ENCODE results near the gene SMAD5. TPM values are rescaled to one million over a fixed set of nuclear protein-coding genes. Genes with fewer than 3 reads are reported as not detected.

SMAD5 gene
- total RNA-seq, 1 donor from 2014 or later = 40.1 TPM

GRCh38 chr5:136159457-136159856, 26.8 kb downstream of the SMAD5 start:
- no peak for TF ChIP-seq CTCF (IDR thresholded peaks at IDR 0.05; ENCODE audit: insufficient read depth, low read length, poor library complexity, severe bottlenecking)
- Histone ChIP-seq H3K4me3 (ENCODE audit: low read depth, low read length) (no peak overlapping the region), H3K36me3 (ENCODE audit: control insufficient read depth, insufficient read depth, low read length) (no peaks in the 10 kb centered on the region), H3K27me3 (ENCODE audit: control insufficient read depth, insufficient read depth, low read length) (no peaks in the 10 kb centered on the region)
- DNase-seq (ENCODE audit: low read depth) = no peak

GRCh38 chr5:136162008-136162407, 29.4 kb downstream of the SMAD5 start:
- no peaks in the 10 kb centered on the region for H3K27me3 ChIP-seq (ENCODE audit: control insufficient read depth, insufficient read depth, low read length)
- no peak overlapping the region for H3K4me3 ChIP-seq (ENCODE audit: low read depth, low read length)
- H3K36me3 ChIP-seq (ENCODE audit: control insufficient read depth, insufficient read depth, low read length) = no peaks in the 10 kb centered on the region
- no peak for TF ChIP-seq CTCF (IDR thresholded peaks at IDR 0.05; ENCODE audit: insufficient read depth, low read length, poor library complexity, severe bottlenecking)
- DNase-seq (ENCODE audit: low read depth) = no peak

DNA sequence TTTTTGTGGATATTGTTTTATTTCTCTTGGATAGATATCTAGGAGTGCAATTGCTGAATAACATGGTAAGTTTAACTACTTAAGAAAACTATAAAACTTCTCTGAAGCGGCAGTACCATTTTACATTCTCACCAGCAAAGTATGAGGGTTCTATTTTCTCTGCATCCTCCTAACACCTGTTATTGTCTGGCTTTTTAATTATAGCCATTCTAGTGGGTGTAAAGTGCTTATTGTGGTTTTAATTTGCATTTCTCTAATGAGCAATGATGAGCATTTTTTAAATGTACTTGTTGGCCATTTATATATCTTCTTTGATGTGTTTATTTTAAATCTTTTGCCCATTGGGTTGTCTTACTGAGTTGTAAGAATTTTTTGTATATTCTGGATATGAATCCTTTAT, 31.6 kb downstream of the SMAD5 start:
- TF ChIP-seq CTCF (IDR thresholded peaks at IDR 0.05; ENCODE audit: insufficient read depth, low read length, poor library complexity, severe bottlenecking) = no peak
- DNase-seq (ENCODE audit: low read depth) = no peak
- Histone ChIP-seq H3K4me3 (ENCODE audit: low read depth, low read length) (no peak overlapping the region), H3K36me3 (ENCODE audit: control insufficient read depth, insufficient read depth, low read length) (no peaks in the 10 kb centered on the region), H3K27me3 (ENCODE audit: control insufficient read depth, insufficient read depth, low read length) (no peaks in the 10 kb centered on the region)

GRCh38 chr5:136166909-136167308, 34.3 kb downstream of the SMAD5 start:
- Histone ChIP-seq H3K36me3 (ENCODE audit: control insufficient read depth, insufficient read depth, low read length) (no peaks in the 10 kb centered on the region), H3K4me3 (ENCODE audit: low read depth, low read length) (no peak overlapping the region), H3K27me3 (ENCODE audit: control insufficient read depth, insufficient read depth, low read length) (no peaks in the 10 kb centered on the region)
- no peak for TF ChIP-seq CTCF (IDR thresholded peaks at IDR 0.05; ENCODE audit: insufficient read depth, low read length, poor library complexity, severe bottlenecking)
- DNase-seq (ENCODE audit: low read depth) = no peak

DNA sequence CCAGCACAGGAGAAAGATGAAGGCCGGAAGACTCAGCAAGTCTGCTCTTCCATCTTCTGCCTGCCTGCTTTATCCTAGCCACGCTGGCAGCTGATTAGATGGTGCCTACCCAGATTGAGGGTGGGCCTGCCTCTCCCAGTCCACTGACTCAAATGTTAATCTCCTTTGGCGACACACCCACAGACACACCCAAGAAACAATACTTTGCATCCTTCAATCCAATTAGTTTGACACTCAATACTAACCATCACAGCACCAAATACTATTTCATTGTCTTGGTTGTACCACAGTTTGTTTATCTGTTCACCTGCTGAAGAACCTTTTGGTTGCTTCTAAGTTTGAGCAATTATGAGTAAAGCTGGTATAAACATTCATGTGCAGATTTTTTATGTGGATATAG, 36.6 kb downstream of the SMAD5 start:
- Histone ChIP-seq H3K4me3 (ENCODE audit: low read depth, low read length) (no peak overlapping the region), H3K36me3 (ENCODE audit: control insufficient read depth, insufficient read depth, low read length) (peaks cover under 1% of the 10 kb centered on the region)
- TF ChIP-seq CTCF (IDR thresholded peaks at IDR 0.05; ENCODE audit: insufficient read depth, low read length, poor library complexity, severe bottlenecking) = no peak

GRCh38 chr5:136174021-136174659, 41.5 kb downstream of the SMAD5 start:
- peak; percentile 28 for DNase-seq (ENCODE audit: low read depth)
- Histone ChIP-seq H3K36me3 (ENCODE audit: control insufficient read depth, insufficient read depth, low read length) (peaks cover 2% of the 10 kb centered on the region), H3K27me3 (ENCODE audit: control insufficient read depth, insufficient read depth, low read length) (no peaks in the 10 kb centered on the region), H3K4me3 (ENCODE audit: low read depth, low read length) (no peak overlapping the region)
- peak; percentile 64 for TF ChIP-seq CTCF (IDR thresholded peaks at IDR 0.05; ENCODE audit: insufficient read depth, low read length, poor library complexity, severe bottlenecking)

More for the DNA sequence above, 36.6 kb downstream of the SMAD5 start:
- no peak for DNase-seq (ENCODE audit: low read depth)
- H3K27me3 ChIP-seq (ENCODE audit: control insufficient read depth, insufficient read depth, low read length) = no peaks in the 10 kb centered on the region
